Sigmoid colon (tissue), 7 donors: ENCODE data around the gene TSR3. TPM values are rescaled to one million over a fixed set of nuclear protein-coding genes. Genes with fewer than 3 reads are reported as not detected.

Experiments used
- DNase-seq: peaks from one replicate; pipeline ENCODE4 v3.0.0-alpha.2; 2019
- H3K27ac ChIP-seq, 4 donors: fragments of 200-600 bp; sonication (generic); one replicate each; pipeline ENCODE4 v1.5.1; 2016 to 2019; ENCODE audit warnings: mild to moderate bottlenecking in 1 of 4
- H3K27me3 ChIP-seq, 3 donors: fragments of 200-600 bp; sonication (generic); one replicate each; pipeline ENCODE4 v1.5.1; 2019; ENCODE audit warnings: mild to moderate bottlenecking in 1 of 3
- H3K36me3 ChIP-seq, 4 donors: fragments of 200-600 bp; sonication (generic); one replicate each; pipeline ENCODE4 v1.5.1; 2016 to 2019
- H3K4me1 ChIP-seq, 4 donors: fragments of 200-600 bp; sonication (generic); one replicate each; pipeline ENCODE4 v1.5.1; 2017 to 2019
- H3K4me3 ChIP-seq, 4 donors: fragments of 200-600 bp; sonication (generic); one replicate each; pipeline ENCODE4 v1.5.1; 2017 to 2019; ENCODE audit warnings: mild to moderate bottlenecking in 2 of 4, moderate library complexity in 1 of 4
- H3K9me3 ChIP-seq, 4 donors: fragments of 200-600 bp in 3 of 4; sonication (generic) in 3 of 4; one replicate each; pipeline versions ENCODE4 v1.5.1 to v1.6.1; 2013 to 2019
- CTCF ChIP-seq, 4 experiments: fragments of 450-650 bp in 3 of 4; fragments of 200-600 bp in 1 of 4; IDR thresholded peaks; one replicate each; pipeline ENCODE4 v1.5.1; 2016 to 2019; ENCODE audit warnings: antibody characterized with exemption in 4 of 4, mild to moderate bottlenecking in 3 of 4, moderate library complexity in 2 of 4
- EP300 ChIP-seq, 4 donors: sonication (generic); formaldehyde crosslinking; IDR thresholded peaks; one replicate each; pipeline ENCODE4 v1.6.1; 2017; ENCODE audit warnings: antibody characterized with exemption in 4 of 4
- POLR2A ChIP-seq, 2 donors: fragments of 450-650 bp; IDR thresholded peaks; one replicate each; pipeline ENCODE4 v1.6.1; 2016; ENCODE audit warnings: antibody characterized with exemption in 2 of 2, mild to moderate bottlenecking in 2 of 2, moderate library complexity in 2 of 2
- POLR2AphosphoS5 ChIP-seq, 4 donors: sonication (generic); formaldehyde crosslinking; IDR thresholded peaks; one replicate each; pipeline ENCODE4 v1.6.1; 2017; ENCODE audit warnings: antibody characterized with exemption in 4 of 4
- WGBS, 2 donors: extraction: QIAGEN DNeasy Blood & Tissue Kit; methylation state at CpG; one replicate each; pipeline ENCODE4 v1.1.7; 2013; 5-methylcytosine and 5-hydroxymethylcytosine counted together
- intact Hi-C: fragments of 100-400 bp; cut with DNase I; formaldehyde crosslinking; loops from one replicate; pipeline ENCODE4 v1.15.1; 2023
- polyA plus RNA-seq, 3 donors: library from polyadenylated mRNA; stranded (reverse); fragments of 200-250 nt; gene quantifications; one replicate each; pipeline ENCODE4 v1.2.3, GENCODE V29; 2013
- total RNA-seq, 4 donors: library from RNA; depleted of rRNA; stranded (reverse); fragments of >200 nt; gene quantifications; one replicate each; pipeline ENCODE4 v1.1.0, GENCODE V29; 2016
- donor health status: healthy with polysubstance abuse.
- donor health status: Bipolar disorder and iron deficiency.
- donor health status: healthy.

TSR3 gene
- total and polyA plus RNA-seq, 7 donors = 59.0 to 107 (median 83.4) TPM

- H3K9me3 ChIP-seq = no peaks in the 10 kb centered on the region
- peaks cover 0 to 17% (median 16%) of the 10 kb centered on the region in 4 donors for H3K4me1 ChIP-seq
- WGBS, 2 donors = 92 to 94% methylated on average over 18 of the region's 18 CpGs
- no peaks in the 10 kb centered on the region for H3K27me3 ChIP-seq
- H3K27ac ChIP-seq = no peak overlapping the region
- peaks cover 5 to 52% (median 26%) of the 10 kb centered on the region in 4 donors for H3K36me3 ChIP-seq
- TF ChIP-seq CTCF (IDR thresholded peaks at IDR 0.05) = no peak
- no peak for TF ChIP-seq POLR2A (IDR thresholded peaks at IDR 0.05)
- no peak for TF ChIP-seq POLR2AphosphoS5 (IDR thresholded peaks at IDR 0.05)
- no peak for TF ChIP-seq EP300 (IDR thresholded peaks at IDR 0.05)
- no peak for DNase-seq
- H3K4me3 ChIP-seq = no peak overlapping the region
- intact Hi-C loops = no loop called here
Measured at GRCh38 chr16:1383556-1383955, 31.9 kb upstream of the TSR3 start.

DNA sequence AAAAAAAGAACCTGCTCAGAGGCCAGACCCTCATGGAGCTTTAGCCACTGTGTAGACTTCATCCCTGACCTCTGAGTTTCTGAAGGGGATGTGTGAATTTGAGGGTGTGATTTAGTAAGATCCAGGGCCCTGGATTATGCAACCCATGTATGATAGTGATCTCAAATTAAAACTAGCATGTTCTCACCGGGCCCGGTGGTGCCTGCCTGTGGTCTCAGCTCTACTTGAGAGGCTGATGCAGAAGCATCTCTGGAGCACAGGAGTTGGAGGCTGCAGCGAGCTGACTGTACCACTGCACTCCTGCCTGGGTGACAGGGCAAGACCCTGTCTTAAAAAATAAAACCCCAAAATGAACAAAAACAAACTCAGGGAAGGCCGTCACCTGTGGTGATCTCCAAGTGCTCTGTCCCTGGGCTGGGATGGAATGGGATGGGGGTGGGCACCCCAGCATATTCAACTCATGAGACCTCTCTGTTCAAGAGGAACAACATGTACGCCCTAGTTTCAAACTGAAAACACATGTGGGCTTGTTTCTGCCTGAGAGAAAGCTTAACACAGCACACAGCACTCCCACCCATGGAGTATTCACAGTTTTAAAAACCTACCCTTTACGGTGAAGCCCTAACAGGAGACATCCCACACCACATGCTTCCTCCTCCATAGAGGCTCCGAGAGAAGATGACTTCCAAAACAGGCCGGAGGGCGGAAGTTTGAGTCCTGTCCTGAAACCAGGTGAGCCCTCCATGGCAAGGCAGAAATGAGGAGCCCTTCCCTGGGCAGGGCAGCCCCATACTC, 30.1 kb upstream of the TSR3 start:
- peaks cover 0 to 45% (median 24%) of the 10 kb centered on the region in 4 donors for H3K36me3 ChIP-seq
- 92 to 93% methylated on average over 9 of the region's 9 CpGs for WGBS, 2 donors
- intact Hi-C loops = no loop called here

GRCh38 chr16:1380195-1380594, 28.5 kb upstream of the TSR3 start:
- Histone ChIP-seq H3K36me3 (peaks cover 0 to 46% (median 22%) of the 10 kb centered on the region in 4 donors), H3K27me3 (no peaks in the 10 kb centered on the region), H3K4me1 (peaks cover 0 to 24% (median 22%) of the 10 kb centered on the region in 4 donors), H3K27ac (no peak overlapping the region), H3K4me3 (no peak overlapping the region), H3K9me3 (no peaks in the 10 kb centered on the region)
- DNase-seq = no peak
- intact Hi-C loops = no loop called here
- WGBS, 2 donors = 61 to 79% methylated on average over 10 of the region's 10 CpGs
- no peak for TF ChIP-seq POLR2AphosphoS5 (IDR thresholded peaks at IDR 0.05)
- TF ChIP-seq POLR2A (IDR thresholded peaks at IDR 0.05) = no peak
- TF ChIP-seq EP300 (IDR thresholded peaks at IDR 0.05) = no peak
- TF ChIP-seq CTCF (IDR thresholded peaks at IDR 0.05) = no peak

More for the DNA sequence above, 30.1 kb upstream of the TSR3 start:
- H3K9me3 ChIP-seq = no peaks in the 10 kb centered on the region
- no peak for TF ChIP-seq CTCF (IDR thresholded peaks at IDR 0.05)
- no peak for TF ChIP-seq POLR2A (IDR thresholded peaks at IDR 0.05)
- peaks cover 0 to 24% (median 22%) of the 10 kb centered on the region in 4 donors for H3K4me1 ChIP-seq
- H3K27me3 ChIP-seq = no peaks in the 10 kb centered on the region
- DNase-seq = no peak
- no peak overlapping the region for H3K27ac ChIP-seq
- H3K4me3 ChIP-seq = no peak overlapping the region

DNA sequence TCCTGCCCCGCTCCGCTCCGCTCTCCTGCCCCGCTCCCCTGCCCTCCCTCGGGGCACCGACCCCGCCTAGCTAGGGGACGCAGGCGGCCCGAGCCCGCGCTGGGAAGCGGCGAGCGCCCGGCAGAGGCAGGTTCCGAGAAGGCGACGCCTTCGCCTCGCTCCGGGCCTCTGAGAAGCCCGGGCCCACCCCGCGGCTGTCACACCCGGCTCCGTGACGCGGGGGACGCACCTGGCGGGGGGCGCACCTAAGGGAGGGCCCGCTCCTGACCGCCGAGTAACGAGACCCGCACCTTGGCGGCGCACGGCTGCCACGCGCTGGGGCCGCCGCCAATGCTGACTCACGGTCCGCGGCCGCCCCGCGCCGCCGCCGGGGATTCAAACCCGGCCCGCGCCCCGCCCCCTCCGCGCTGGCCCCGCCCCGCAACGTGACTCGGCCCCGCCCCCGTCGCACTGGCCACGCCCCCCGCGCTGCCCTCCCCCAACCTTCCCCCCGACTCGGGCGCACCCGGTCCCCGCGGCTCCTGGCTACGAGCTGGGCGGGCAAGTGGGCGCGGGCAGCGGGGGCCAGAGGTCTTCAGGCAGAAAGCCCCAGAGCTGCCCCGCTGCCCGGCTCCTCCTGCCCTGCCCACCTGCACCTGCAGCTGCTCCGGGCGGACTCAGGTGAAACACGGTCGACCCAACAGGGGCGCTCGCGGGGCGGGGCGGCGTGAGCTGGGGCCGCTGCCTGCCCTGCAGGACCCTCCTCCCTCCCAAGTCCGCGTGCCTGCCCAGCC, 27.8 kb upstream of the TSR3 start:
- no peak for DNase-seq
- 2 to 4% methylated on average over 95 of the region's 95 CpGs for WGBS, 2 donors
- intact Hi-C loops = no loop called here
- Histone ChIP-seq H3K27ac (peak overlapping the region; percentile 69 to 80 (median 74)), H3K4me1 (peaks cover 0 to 24% (median 22%) of the 10 kb centered on the region in 4 donors), H3K36me3 (peaks cover 0 to 46% (median 15%) of the 10 kb centered on the region in 4 donors), H3K4me3 (peak overlapping the region; percentile 22 to 62 (median 52)), H3K27me3 (no peaks in the 10 kb centered on the region), H3K9me3 (no peaks in the 10 kb centered on the region)
- TF ChIP-seq POLR2A (IDR thresholded peaks at IDR 0.05) = no peak
- TF ChIP-seq CTCF (IDR thresholded peaks at IDR 0.05) = no peak
- TF ChIP-seq POLR2AphosphoS5 (IDR thresholded peaks at IDR 0.05) = no peak
- TF ChIP-seq EP300 (IDR thresholded peaks at IDR 0.05) = no peak
